ENCODE measurements around the gene ERC2. TPM values are rescaled to one million over a fixed set of nuclear protein-coding genes. Genes with fewer than 3 reads are reported as not detected.

ERC2 gene
- total and polyA plus RNA-seq, 5 donors from 2014 or later: not detected

- Mint-ChIP-seq H3K27me3 (no peaks in the 10 kb centered on the region), H3K9me3 (peaks cover 0 to 6% (median 0%) of the 10 kb centered on the region in 7 donors)
These were observed 899.2 kb downstream of the ERC2 start for GRCh38 chr3:55569033-55569599.

GRCh38 chr3:55567615-55568014, 900.7 kb downstream of the ERC2 start:
- Mint-ChIP-seq H3K27me3 (no peaks in the 10 kb centered on the region), H3K36me3 (no peaks in the 10 kb centered on the region), H3K27ac (no peak overlapping the region), H3K4me3 (no peak overlapping the region), H3K4me1 (peaks cover 0 to 2% (median 0%) of the 10 kb centered on the region in 4 donors), H3K9me3 (peaks cover 0 to 6% (median 0%) of the 10 kb centered on the region in 7 donors)
- DNase-seq: no peak
- no peaks in the 10 kb centered on the region for H3K9me3 ChIP-seq (ENCODE audit: control insufficient read depth in 2 of 2, low read length in 2 of 2)
- H3K4me1 ChIP-seq (ENCODE audit: control insufficient read depth, insufficient read depth, low read length, poor library complexity, severe bottlenecking): no peaks in the 10 kb centered on the region
- ATAC-seq (ENCODE audit: low read depth in 2 of 2): no peak
- H3K36me3 ChIP-seq (ENCODE audit: control insufficient read depth, insufficient read depth, low read length): no peaks in the 10 kb centered on the region
- no peaks in the 10 kb centered on the region for H3K27me3 ChIP-seq (ENCODE audit: control insufficient read depth, insufficient read depth, low read length)
- H3K27ac ChIP-seq (ENCODE audit: insufficient read depth, low read length, poor library complexity, severe bottlenecking): no peak overlapping the region
- no peak overlapping the region for H3K4me3 ChIP-seq (ENCODE audit: low read depth, low read length)

More at GRCh38 chr3:55569033-55569599, 899.2 kb downstream of the ERC2 start:
- ATAC-seq (ENCODE audit: low read depth in 2 of 2) (no peak), DNase-seq (no peak)
- Mint-ChIP-seq H3K36me3 (no peaks in the 10 kb centered on the region), H3K4me1 (peaks cover 0 to 2% (median 0%) of the 10 kb centered on the region in 4 donors), H3K4me3 (no peak overlapping the region), H3K27ac (no peak overlapping the region)
- Histone ChIP-seq H3K4me1 (ENCODE audit: control insufficient read depth, insufficient read depth, low read length, poor library complexity, severe bottlenecking) (no peaks in the 10 kb centered on the region), H3K9me3 (ENCODE audit: control insufficient read depth in 2 of 2, low read length in 2 of 2) (no peaks in the 10 kb centered on the region), H3K4me3 (ENCODE audit: low read depth, low read length) (no peak overlapping the region), H3K27me3 (ENCODE audit: control insufficient read depth, insufficient read depth, low read length) (no peaks in the 10 kb centered on the region), H3K36me3 (ENCODE audit: control insufficient read depth, insufficient read depth, low read length) (no peaks in the 10 kb centered on the region), H3K27ac (ENCODE audit: insufficient read depth, low read length, poor library complexity, severe bottlenecking) (no peak overlapping the region)

- ATAC-seq (ENCODE audit: low read depth in 2 of 2) (no peak), DNase-seq (no peak)
- Histone ChIP-seq H3K27me3 (ENCODE audit: control insufficient read depth, insufficient read depth, low read length) (no peaks in the 10 kb centered on the region), H3K4me1 (ENCODE audit: control insufficient read depth, insufficient read depth, low read length, poor library complexity, severe bottlenecking) (no peaks in the 10 kb centered on the region), H3K27ac (ENCODE audit: insufficient read depth, low read length, poor library complexity, severe bottlenecking) (no peak overlapping the region), H3K4me3 (ENCODE audit: low read depth, low read length) (no peak overlapping the region), H3K36me3 (ENCODE audit: control insufficient read depth, insufficient read depth, low read length) (no peaks in the 10 kb centered on the region), H3K9me3 (ENCODE audit: control insufficient read depth in 2 of 2, low read length in 2 of 2) (no peaks in the 10 kb centered on the region)
- H3K36me3 Mint-ChIP-seq: no peaks in the 10 kb centered on the region
- H3K4me3 Mint-ChIP-seq: no peak overlapping the region
- H3K27ac Mint-ChIP-seq: no peak overlapping the region
- peaks cover 0 to 2% (median 0%) of the 10 kb centered on the region in 4 donors for H3K4me1 Mint-ChIP-seq
- no peaks in the 10 kb centered on the region for H3K27me3 Mint-ChIP-seq
- peaks cover 0 to 6% (median 0%) of the 10 kb centered on the region in 7 donors for H3K9me3 Mint-ChIP-seq
These were observed 901.1 kb downstream of the ERC2 start for GRCh38 chr3:55567121-55567520.

- H3K27me3 Mint-ChIP-seq: no peaks in the 10 kb centered on the region
- H3K4me3 ChIP-seq (ENCODE audit: low read depth, low read length): no peak overlapping the region
- H3K36me3 ChIP-seq (ENCODE audit: control insufficient read depth, insufficient read depth, low read length): no peaks in the 10 kb centered on the region
- peaks cover 0 to 6% (median 0%) of the 10 kb centered on the region in 7 donors for H3K9me3 Mint-ChIP-seq
- ATAC-seq (ENCODE audit: low read depth in 2 of 2): no peak
- no peak overlapping the region for H3K27ac Mint-ChIP-seq
- H3K4me1 Mint-ChIP-seq: peaks cover 0 to 2% (median 0%) of the 10 kb centered on the region in 4 donors
- no peak overlapping the region for H3K27ac ChIP-seq (ENCODE audit: insufficient read depth, low read length, poor library complexity, severe bottlenecking)
- no peaks in the 10 kb centered on the region for H3K36me3 Mint-ChIP-seq
- no peak for DNase-seq
- H3K9me3 ChIP-seq (ENCODE audit: control insufficient read depth in 2 of 2, low read length in 2 of 2): no peaks in the 10 kb centered on the region
- no peak overlapping the region for H3K4me3 Mint-ChIP-seq
- no peaks in the 10 kb centered on the region for H3K27me3 ChIP-seq (ENCODE audit: control insufficient read depth, insufficient read depth, low read length)
- H3K4me1 ChIP-seq (ENCODE audit: control insufficient read depth, insufficient read depth, low read length, poor library complexity, severe bottlenecking): no peaks in the 10 kb centered on the region
These were observed 902.7 kb downstream of the ERC2 start for GRCh38 chr3:55565521-55565920.

GRCh38 chr3:55564726-55565125, 903.5 kb downstream of the ERC2 start:
- Mint-ChIP-seq H3K4me3 (no peak overlapping the region), H3K9me3 (peaks cover 0 to 6% (median 0%) of the 10 kb centered on the region in 7 donors), H3K27me3 (no peaks in the 10 kb centered on the region), H3K4me1 (peaks cover 0 to 2% (median 0%) of the 10 kb centered on the region in 4 donors), H3K36me3 (no peaks in the 10 kb centered on the region), H3K27ac (no peak overlapping the region)
- Histone ChIP-seq H3K9me3 (ENCODE audit: control insufficient read depth in 2 of 2, low read length in 2 of 2) (no peaks in the 10 kb centered on the region), H3K36me3 (ENCODE audit: control insufficient read depth, insufficient read depth, low read length) (no peaks in the 10 kb centered on the region), H3K27ac (ENCODE audit: insufficient read depth, low read length, poor library complexity, severe bottlenecking) (no peak overlapping the region), H3K4me1 (ENCODE audit: control insufficient read depth, insufficient read depth, low read length, poor library complexity, severe bottlenecking) (no peaks in the 10 kb centered on the region), H3K4me3 (ENCODE audit: low read depth, low read length) (no peak overlapping the region), H3K27me3 (ENCODE audit: control insufficient read depth, insufficient read depth, low read length) (no peaks in the 10 kb centered on the region)
- ATAC-seq (ENCODE audit: low read depth in 2 of 2) (no peak), DNase-seq (no peak)

GRCh38 chr3:55562700-55563099, 905.6 kb downstream of the ERC2 start:
- no peak overlapping the region for H3K27ac Mint-ChIP-seq
- no peaks in the 10 kb centered on the region for H3K4me1 ChIP-seq (ENCODE audit: control insufficient read depth, insufficient read depth, low read length, poor library complexity, severe bottlenecking)
- DNase-seq: no peak
- H3K4me3 ChIP-seq (ENCODE audit: low read depth, low read length): no peak overlapping the region
- H3K36me3 ChIP-seq (ENCODE audit: control insufficient read depth, insufficient read depth, low read length): no peaks in the 10 kb centered on the region
- ATAC-seq (ENCODE audit: low read depth in 2 of 2): no peak
- H3K27ac ChIP-seq (ENCODE audit: insufficient read depth, low read length, poor library complexity, severe bottlenecking): no peak overlapping the region
- peaks cover 0 to 2% (median 0%) of the 10 kb centered on the region in 4 donors for H3K4me1 Mint-ChIP-seq
- H3K27me3 Mint-ChIP-seq: no peaks in the 10 kb centered on the region
- H3K4me3 Mint-ChIP-seq: no peak overlapping the region
- peaks cover 0 to 4% (median under 1%) of the 10 kb centered on the region in 7 donors for H3K9me3 Mint-ChIP-seq
- no peaks in the 10 kb centered on the region for H3K27me3 ChIP-seq (ENCODE audit: control insufficient read depth, insufficient read depth, low read length)
- no peaks in the 10 kb centered on the region for H3K36me3 Mint-ChIP-seq
- no peaks in the 10 kb centered on the region for H3K9me3 ChIP-seq (ENCODE audit: control insufficient read depth in 2 of 2, low read length in 2 of 2)

GRCh38 chr3:55559500-55560423, 908.5 kb downstream of the ERC2 start:
- DNase-seq (no peak), ATAC-seq (ENCODE audit: low read depth in 2 of 2) (no peak)
- Mint-ChIP-seq H3K27me3 (no peaks in the 10 kb centered on the region), H3K9me3 (peaks cover 0 to 8% (median 1%) of the 10 kb centered on the region in 7 donors), H3K4me3 (no peak overlapping the region), H3K4me1 (no peaks in the 10 kb centered on the region), H3K36me3 (no peaks in the 10 kb centered on the region), H3K27ac (no peak overlapping the region)
- Histone ChIP-seq H3K4me1 (ENCODE audit: control insufficient read depth, insufficient read depth, low read length, poor library complexity, severe bottlenecking) (no peaks in the 10 kb centered on the region), H3K27me3 (ENCODE audit: control insufficient read depth, insufficient read depth, low read length) (no peaks in the 10 kb centered on the region), H3K36me3 (ENCODE audit: control insufficient read depth, insufficient read depth, low read length) (no peaks in the 10 kb centered on the region), H3K9me3 (ENCODE audit: control insufficient read depth in 2 of 2, low read length in 2 of 2) (no peaks in the 10 kb centered on the region), H3K27ac (ENCODE audit: insufficient read depth, low read length, poor library complexity, severe bottlenecking) (no peak overlapping the region), H3K4me3 (ENCODE audit: low read depth, low read length) (no peak overlapping the region)

All from CD4-positive, CD25-positive, alpha-beta regulatory T cell (primary cell).